ENCODE results near the gene TYR. TPM values are rescaled to one million over a fixed set of nuclear protein-coding genes. Genes with fewer than 3 reads are reported as not detected.
A peak's percentile ranks its signal among the peaks of the same experiment; 100 is the strongest.
"Not testable (repeated sequence)": the region's sequence is repeated elsewhere in the genome, so short reads cannot be mapped to it uniquely, and the experiment has no call there.

TYR gene
- total and polyA plus RNA-seq, 2 experiments from 2014 or later = not detected

DNA sequence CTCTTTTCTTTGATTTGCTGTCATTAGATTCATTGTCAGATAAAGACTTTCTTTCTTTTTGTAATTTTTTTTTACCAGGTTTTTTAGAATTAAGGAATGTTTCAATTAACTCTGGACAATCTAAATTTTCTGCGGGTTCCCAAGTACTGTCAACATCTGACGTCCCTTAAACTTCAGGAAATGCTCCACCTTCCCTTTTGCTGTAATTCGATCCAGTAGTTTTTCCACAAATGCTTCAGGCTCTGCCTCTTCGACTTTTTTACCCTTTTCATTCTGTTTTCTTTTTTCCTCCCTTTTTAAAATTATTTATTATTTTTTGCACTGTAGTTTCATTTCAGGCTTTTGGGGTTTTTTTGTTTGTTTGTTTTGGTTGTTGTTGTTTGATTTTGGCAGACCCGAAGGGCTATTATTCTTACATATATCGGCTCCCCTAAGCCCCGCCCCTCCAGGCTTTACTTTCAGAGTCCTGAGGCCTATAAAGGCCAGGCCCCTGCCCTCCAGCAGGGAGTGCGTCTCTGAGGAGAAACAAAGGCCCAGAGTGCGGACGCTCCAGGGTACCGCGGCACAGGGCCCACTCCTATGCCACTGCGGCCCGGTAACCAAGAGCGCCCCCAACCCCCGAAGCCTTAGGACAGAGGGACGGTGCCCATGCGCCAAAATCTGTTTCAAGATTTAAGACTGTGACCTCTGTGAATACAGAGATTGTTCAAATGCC, 116.4 kb downstream of the TYR start:
- Histone ChIP-seq H3F3A (ENCODE audit: insufficient read depth) (no peaks in the 10 kb centered on the region), H4K20me1 (ENCODE audit: insufficient read depth) (no peaks in the 10 kb centered on the region), H3K9ac (peak overlapping the region; percentile 71), H3K4me2 (ENCODE audit: unreplicated experiment) (peak overlapping the region; percentile 88), H3K4me3 (peak overlapping the region; percentile 76), H3K4me1 (ENCODE audit: insufficient read depth) (no peaks in the 10 kb centered on the region), H2AFZ (peak overlapping the region; percentile 96), H3K27ac (no peak overlapping the region), H3K36me3 (ENCODE audit: low read depth) (no peaks in the 10 kb centered on the region), H3K9me3 (ENCODE audit: low read depth) (no peaks in the 10 kb centered on the region), H3K9me2 (ENCODE audit: insufficient read depth) (no peaks in the 10 kb centered on the region), H3K27me3 (replicated peaks; ENCODE audit: insufficient read depth) (no peaks in the 10 kb centered on the region), H3K79me2 (ENCODE audit: insufficient read depth) (no peaks in the 10 kb centered on the region)
- WGBS, 2 experiments (ENCODE audit: low coverage in 1 of 2, low lambda C conversion rate in 2 of 2, missing lambda C conversion rate in 2 of 2) = 16 to 18% methylated on average over 17 to 18 of the region's 18 CpGs
- TF ChIP-seq EZH2phosphoT487 (IDR thresholded peaks at IDR 0.05; ENCODE audit: insufficient read depth, low read depth) (no peak), EZH2 (IDR thresholded peaks at IDR 0.05; ENCODE audit: insufficient read depth, poor library complexity, severe bottlenecking) (no peak)
- in situ Hi-C loops (cut with MboI) = no loop called here
- peak; percentile 29 for DNase-seq

GRCh38 chr11:89295023-89295422, 117.3 kb downstream of the TYR start:
- DNase-seq; H3K9ac ChIP-seq; H3K4me3 ChIP-seq; H3F3A ChIP-seq (ENCODE audit: insufficient read depth); H3K27ac ChIP-seq; H3K9me3 ChIP-seq (ENCODE audit: low read depth); in situ Hi-C loops (cut with MboI); H4K20me1 ChIP-seq (ENCODE audit: insufficient read depth); H3K9me2 ChIP-seq (ENCODE audit: insufficient read depth); H3K79me2 ChIP-seq (ENCODE audit: insufficient read depth); H3K27me3 ChIP-seq (replicated peaks; ENCODE audit: insufficient read depth); H3K4me2 ChIP-seq (ENCODE audit: unreplicated experiment); H3K36me3 ChIP-seq (ENCODE audit: low read depth); H3K4me1 ChIP-seq (ENCODE audit: insufficient read depth): not testable (repeated sequence)
- H2AFZ ChIP-seq = peak overlapping the region; percentile 96
- 95 to 96% methylated on average over 7 of the region's 7 CpGs for WGBS, 2 experiments (ENCODE audit: low coverage in 1 of 2, low lambda C conversion rate in 2 of 2, missing lambda C conversion rate in 2 of 2)

- H3K9me3 ChIP-seq (ENCODE audit: low read depth); H3K27ac ChIP-seq; H3K79me2 ChIP-seq (ENCODE audit: insufficient read depth); H4K20me1 ChIP-seq (ENCODE audit: insufficient read depth); H3F3A ChIP-seq (ENCODE audit: insufficient read depth); H3K36me3 ChIP-seq (ENCODE audit: low read depth); DNase-seq; H3K4me2 ChIP-seq (ENCODE audit: unreplicated experiment); H2AFZ ChIP-seq; H3K9ac ChIP-seq; H3K27me3 ChIP-seq (replicated peaks; ENCODE audit: insufficient read depth); in situ Hi-C loops (cut with MboI); H3K9me2 ChIP-seq (ENCODE audit: insufficient read depth); H3K4me1 ChIP-seq (ENCODE audit: insufficient read depth); H3K4me3 ChIP-seq: not testable (repeated sequence)
- 26 to 45% methylated on average over 1 of the region's 1 CpG for WGBS, 2 experiments (ENCODE audit: low coverage in 1 of 2, low lambda C conversion rate in 2 of 2, missing lambda C conversion rate in 2 of 2)
Measured at GRCh38 chr11:89303029-89303428, 125.4 kb downstream of the TYR start.

- not testable (repeated sequence) for H3F3A ChIP-seq (ENCODE audit: insufficient read depth)
Measured at GRCh38 chr11:89308272-89308671, 130.6 kb downstream of the TYR start.

DNA sequence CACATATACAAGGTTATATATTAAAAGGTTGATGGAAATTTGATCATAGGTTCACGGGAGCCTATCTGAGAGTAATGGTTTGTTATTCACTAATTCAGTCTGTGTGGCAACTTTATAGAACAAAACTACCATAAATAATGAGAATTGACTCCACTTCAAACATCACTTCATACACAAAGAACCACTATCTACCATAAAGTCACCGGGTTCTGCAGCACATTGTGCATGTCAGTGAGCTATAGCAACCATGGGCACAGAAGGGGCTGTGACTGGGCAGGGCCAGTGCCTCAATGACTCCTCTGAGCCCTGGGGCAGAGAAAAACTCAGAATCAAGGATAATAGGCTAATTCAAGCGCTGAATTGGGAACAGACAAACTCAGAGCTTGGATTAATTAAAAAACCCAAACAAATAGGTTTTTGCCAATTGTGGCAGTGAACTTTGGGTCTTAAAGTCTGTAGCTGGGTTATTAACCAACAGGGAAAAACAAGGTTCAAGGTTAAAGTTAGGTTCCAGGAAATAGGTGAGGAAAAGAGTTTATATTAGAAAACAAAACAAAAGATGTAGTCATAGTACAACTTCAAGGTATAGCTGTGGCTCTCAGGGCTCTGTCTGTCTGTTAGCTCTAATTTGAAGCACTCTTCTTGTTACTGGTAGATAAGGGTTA, 131.8 kb downstream of the TYR start:
- H2AFZ ChIP-seq; H3K4me3 ChIP-seq; DNase-seq; H3K27ac ChIP-seq; H3F3A ChIP-seq (ENCODE audit: insufficient read depth); H3K9me3 ChIP-seq (ENCODE audit: low read depth); in situ Hi-C loops (cut with MboI); H3K4me2 ChIP-seq (ENCODE audit: unreplicated experiment); H3K9ac ChIP-seq; H3K4me1 ChIP-seq (ENCODE audit: insufficient read depth); H3K9me2 ChIP-seq (ENCODE audit: insufficient read depth); H3K36me3 ChIP-seq (ENCODE audit: low read depth); H3K79me2 ChIP-seq (ENCODE audit: insufficient read depth); H3K27me3 ChIP-seq (replicated peaks; ENCODE audit: insufficient read depth); H4K20me1 ChIP-seq (ENCODE audit: insufficient read depth): not testable (repeated sequence)
- 34 to 37% methylated on average over 3 of the region's 3 CpGs for WGBS, 2 experiments (ENCODE audit: low coverage in 1 of 2, low lambda C conversion rate in 2 of 2, missing lambda C conversion rate in 2 of 2)

More at GRCh38 chr11:89308272-89308671, 130.6 kb downstream of the TYR start:
- H3K9ac ChIP-seq; H3K4me2 ChIP-seq (ENCODE audit: unreplicated experiment); H3K4me1 ChIP-seq (ENCODE audit: insufficient read depth); H3K79me2 ChIP-seq (ENCODE audit: insufficient read depth); H3K27me3 ChIP-seq (replicated peaks; ENCODE audit: insufficient read depth); H3K9me2 ChIP-seq (ENCODE audit: insufficient read depth); in situ Hi-C loops (cut with MboI); H3K36me3 ChIP-seq (ENCODE audit: low read depth); DNase-seq; H3K27ac ChIP-seq; H2AFZ ChIP-seq; H3K9me3 ChIP-seq (ENCODE audit: low read depth); H4K20me1 ChIP-seq (ENCODE audit: insufficient read depth); H3K4me3 ChIP-seq: not testable (repeated sequence)
- 82 to 97% methylated on average over 1 of the region's 1 CpG for WGBS, 2 experiments (ENCODE audit: low coverage in 1 of 2, low lambda C conversion rate in 2 of 2, missing lambda C conversion rate in 2 of 2)

GRCh38 chr11:89310607-89311006, 132.9 kb downstream of the TYR start:
- H3K9me2 ChIP-seq (ENCODE audit: insufficient read depth); H3K36me3 ChIP-seq (ENCODE audit: low read depth); H3K79me2 ChIP-seq (ENCODE audit: insufficient read depth); H3K27me3 ChIP-seq (replicated peaks; ENCODE audit: insufficient read depth); H2AFZ ChIP-seq; H4K20me1 ChIP-seq (ENCODE audit: insufficient read depth); DNase-seq; H3K4me1 ChIP-seq (ENCODE audit: insufficient read depth); H3K4me3 ChIP-seq; H3F3A ChIP-seq (ENCODE audit: insufficient read depth); H3K9me3 ChIP-seq (ENCODE audit: low read depth); H3K9ac ChIP-seq; H3K4me2 ChIP-seq (ENCODE audit: unreplicated experiment); in situ Hi-C loops (cut with MboI); H3K27ac ChIP-seq: not testable (repeated sequence)
- WGBS, 2 experiments (ENCODE audit: low coverage in 1 of 2, low lambda C conversion rate in 2 of 2, missing lambda C conversion rate in 2 of 2) = 68 to 71% methylated on average over 3 of the region's 3 CpGs
